ENCODE data around the gene PDGFC.
A peak's percentile ranks its signal among the peaks of the same experiment; 100 is the strongest.

The PDGFC gene

GRCh38 chr4:156830351-156830750 lies 141.2 kb downstream of the PDGFC start:
- peak; percentile 17 for DNase-seq (ENCODE audit: low read depth)
- H3K4me3 ChIP-seq (replicated peaks; ENCODE audit: low read depth, low read length): no peak overlapping the region
- no peak for TF ChIP-seq CTCF (IDR thresholded peaks at IDR 0.05; ENCODE audit: low read length, missing control alignments)

GRCh38 chr4:156829201-156829873 lies 142.3 kb downstream of the PDGFC start:
- DNase-seq (ENCODE audit: low read depth): peak; percentile 71
- H3K4me3 ChIP-seq (replicated peaks; ENCODE audit: low read depth, low read length): peak overlapping the region; percentile 20
- no peak for TF ChIP-seq CTCF (IDR thresholded peaks at IDR 0.05; ENCODE audit: low read length, missing control alignments)

GRCh38 chr4:156827519-156827918 lies 144.1 kb downstream of the PDGFC start:
- no peak for DNase-seq (ENCODE audit: low read depth)
- TF ChIP-seq CTCF (IDR thresholded peaks at IDR 0.05; ENCODE audit: low read length, missing control alignments): no peak
- H3K4me3 ChIP-seq (replicated peaks; ENCODE audit: low read depth, low read length): no peak overlapping the region

- no peak overlapping the region for H3K4me3 ChIP-seq (replicated peaks; ENCODE audit: low read depth, low read length)
- DNase-seq (ENCODE audit: low read depth): no peak
- TF ChIP-seq CTCF (IDR thresholded peaks at IDR 0.05; ENCODE audit: low read length, missing control alignments): no peak
Measured at GRCh38 chr4:156825074-156825473, 146.5 kb downstream of the PDGFC start.

GRCh38 chr4:156824451-156825060 lies 147.0 kb downstream of the PDGFC start:
- TF ChIP-seq CTCF (IDR thresholded peaks at IDR 0.05; ENCODE audit: low read length, missing control alignments): no peak
- no peak overlapping the region for H3K4me3 ChIP-seq (replicated peaks; ENCODE audit: low read depth, low read length)
- DNase-seq (ENCODE audit: low read depth): no peak

GRCh38 chr4:156820931-156821330 lies 150.7 kb downstream of the PDGFC start:
- no peak overlapping the region for H3K4me3 ChIP-seq (replicated peaks; ENCODE audit: low read depth, low read length)
- peak; percentile 36 for DNase-seq (ENCODE audit: low read depth)
- TF ChIP-seq CTCF (IDR thresholded peaks at IDR 0.05; ENCODE audit: low read length, missing control alignments): no peak

GRCh38 chr4:156816360-156816755 lies 155.2 kb downstream of the PDGFC start:
- H3K4me3 ChIP-seq (replicated peaks; ENCODE audit: low read depth, low read length): no peak overlapping the region
- TF ChIP-seq CTCF (IDR thresholded peaks at IDR 0.05; ENCODE audit: low read length, missing control alignments): no peak
- DNase-seq (ENCODE audit: low read depth): no peak

Data from fibroblast of pulmonary artery (primary cell).